Ovary (tissue), 9 donors: ENCODE measurements around the gene TSEN15. TPM values are rescaled to one million over a fixed set of nuclear protein-coding genes. Genes with fewer than 3 reads are reported as not detected.
A peak's percentile ranks its signal among the peaks of the same experiment; 100 is the strongest.

Source experiments
- DNase-seq, 5 donors: peaks; one replicate each; pipeline ENCODE4 v3.0.0-alpha.2; 2019 to 2020
- H3K27ac ChIP-seq, 2 donors: fragments of 200-600 bp; one replicate each; pipeline versions ENCODE4 v1.5.1 to v1.8.0; 2019 to 2022
- H3K27me3 ChIP-seq: fragments of 200-600 bp; one replicate; pipeline ENCODE4 v1.8.0; 2022
- H3K36me3 ChIP-seq: fragments of 200-600 bp; sonication (generic); one replicate; pipeline ENCODE4 v1.5.1; 2019
- H3K4me1 ChIP-seq: one replicate; pipeline ENCODE4 v1.8.1; 2013; ENCODE audit warnings: mild to moderate bottlenecking, moderate library complexity; ENCODE audit not compliant: insufficient read depth
- H3K4me3 ChIP-seq: fragments of 200-600 bp; sonication (generic); one replicate; pipeline ENCODE4 v1.5.1; 2017
- H3K9me3 ChIP-seq, 2 donors: fragments of 200-600 bp in 1 of 2; sonication (generic) in 1 of 2; one replicate each; pipeline versions ENCODE4 v1.5.1 to v1.8.1; 2013 to 2019; ENCODE audit warnings: mild to moderate bottlenecking in 1 of 2, moderate library complexity in 1 of 2
- EP300 ChIP-seq: sonication (generic); formaldehyde crosslinking; IDR thresholded peaks from one replicate; pipeline ENCODE4 v1.6.1; 2017; ENCODE audit warnings: antibody characterized with exemption
- POLR2A ChIP-seq: fragments of 450-650 bp; IDR thresholded peaks from one replicate; pipeline ENCODE4 v1.6.1; 2017; ENCODE audit warnings: antibody characterized with exemption, mild to moderate bottlenecking, moderate library complexity
- WGBS, 3 donors: extraction: QIAGEN DNeasy Blood & Tissue Kit in 1 of 3; methylation state at CpG; one replicate each; pipeline versions ENCODE4 v1.1.5 to v1.1.7; 2013 to 2017; 5-methylcytosine and 5-hydroxymethylcytosine counted together
- intact Hi-C, 4 donors: fragments of 100-400 bp; cut with DNase I; formaldehyde crosslinking; loops; one replicate each; pipeline versions ENCODE4 v1.11.0 to v1.15.1; 2022 to 2023
- polyA plus RNA-seq, 2 donors: library from polyadenylated mRNA; stranded (reverse); fragments of 200-250 nt in 1 of 2; fragments of 350-450 nt in 1 of 2; fragmentation: Illumina TruSeq in 1 of 2; extraction: RNeasy Lipid Tissue Mini Kit (QIAGEN cat#74804) in 1 of 2; gene quantifications; one replicate each; pipeline ENCODE4 v1.2.3, GENCODE V29; 2013 to 2014
- total RNA-seq, 7 donors: library from RNA; depleted of rRNA in 2 of 7; stranded (reverse); fragments of >200 nt in 2 of 7; fragmentation: NEBNext Ultra II Directional in 3 of 7; extraction: Animal tissue kit (Norgen Biotek cat#: 25700) in 3 of 7; gene quantifications; one replicate each; pipeline versions ENCODE4 v1.1.0 to v1.2.4, GENCODE V29; 2016 to 2023
- TF ChIP-seq, protein P1 (sequence below), 3 donors: fragments of 450-650 bp in 2 of 3; fragments of 200-600 bp in 1 of 3; IDR thresholded peaks; one replicate each; pipeline versions ENCODE4 v1.5.1 to v1.8.0; 2016 to 2022; ENCODE audit warnings: antibody characterized with exemption in 3 of 3, mild to moderate bottlenecking in 1 of 3
- donor health status: DM: no; HTN: no; CAD: no; lungs with moderate emphysema.
- donor health status: DM: no; HTN: no; CAD: no.
- donor health status: Bipolar disorder and iron deficiency.
- donor health status: DM: yes; HTN: yes; CAD: no.
- donor health status: DM: no; HTN: no; CAD: no.
- donor health status: DM: yes; HTN: yes; CAD: no.

TSEN15 gene
- total and polyA plus RNA-seq, 9 donors, result 12.7 to 54.1 (median 18.2) TPM

DNA sequence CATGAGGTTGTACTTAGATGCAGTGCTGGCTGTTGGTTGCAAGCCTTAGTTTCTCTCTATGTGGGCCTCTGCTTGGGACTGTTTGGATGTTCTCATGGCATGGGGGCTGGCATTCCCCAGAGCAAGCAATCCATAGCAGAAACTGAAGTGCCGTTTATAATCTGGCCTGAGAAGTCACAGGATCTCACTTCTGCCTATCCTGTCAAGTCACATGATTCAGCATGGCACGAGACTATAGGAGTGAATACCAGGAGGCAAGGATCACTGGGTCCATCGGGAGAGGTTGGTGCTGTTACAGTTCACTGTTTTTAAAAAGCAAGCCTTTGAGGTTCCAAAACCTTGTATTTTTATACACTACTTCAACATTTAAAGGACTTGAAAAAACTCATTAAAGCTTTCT lies 30.7 kb upstream of the TSEN15 start:
- no peaks in the 10 kb centered on the region for H3K9me3 ChIP-seq
- no peaks in the 10 kb centered on the region for H3K36me3 ChIP-seq
- peaks cover 2% of the 10 kb centered on the region for H3K4me1 ChIP-seq
- H3K4me3 ChIP-seq, result no peak overlapping the region
- H3K27ac ChIP-seq, result no peak overlapping the region
- intact Hi-C loops, result no loop called here
- no peaks in the 10 kb centered on the region for H3K27me3 ChIP-seq
- WGBS, 3 donors, result 59 to 78% (median 77%) methylated on average over 3 of the region's 3 CpGs
- no peak for DNase-seq
- TF ChIP-seq EP300 (no peak), POLR2A (no peak)
- TF ChIP-seq, protein P1, sequence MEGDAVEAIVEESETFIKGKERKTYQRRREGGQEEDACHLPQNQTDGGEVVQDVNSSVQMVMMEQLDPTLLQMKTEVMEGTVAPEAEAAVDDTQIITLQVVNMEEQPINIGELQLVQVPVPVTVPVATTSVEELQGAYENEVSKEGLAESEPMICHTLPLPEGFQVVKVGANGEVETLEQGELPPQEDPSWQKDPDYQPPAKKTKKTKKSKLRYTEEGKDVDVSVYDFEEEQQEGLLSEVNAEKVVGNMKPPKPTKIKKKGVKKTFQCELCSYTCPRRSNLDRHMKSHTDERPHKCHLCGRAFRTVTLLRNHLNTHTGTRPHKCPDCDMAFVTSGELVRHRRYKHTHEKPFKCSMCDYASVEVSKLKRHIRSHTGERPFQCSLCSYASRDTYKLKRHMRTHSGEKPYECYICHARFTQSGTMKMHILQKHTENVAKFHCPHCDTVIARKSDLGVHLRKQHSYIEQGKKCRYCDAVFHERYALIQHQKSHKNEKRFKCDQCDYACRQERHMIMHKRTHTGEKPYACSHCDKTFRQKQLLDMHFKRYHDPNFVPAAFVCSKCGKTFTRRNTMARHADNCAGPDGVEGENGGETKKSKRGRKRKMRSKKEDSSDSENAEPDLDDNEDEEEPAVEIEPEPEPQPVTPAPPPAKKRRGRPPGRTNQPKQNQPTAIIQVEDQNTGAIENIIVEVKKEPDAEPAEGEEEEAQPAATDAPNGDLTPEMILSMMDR (IDR thresholded peaks at IDR 0.05), result no peak

DNA sequence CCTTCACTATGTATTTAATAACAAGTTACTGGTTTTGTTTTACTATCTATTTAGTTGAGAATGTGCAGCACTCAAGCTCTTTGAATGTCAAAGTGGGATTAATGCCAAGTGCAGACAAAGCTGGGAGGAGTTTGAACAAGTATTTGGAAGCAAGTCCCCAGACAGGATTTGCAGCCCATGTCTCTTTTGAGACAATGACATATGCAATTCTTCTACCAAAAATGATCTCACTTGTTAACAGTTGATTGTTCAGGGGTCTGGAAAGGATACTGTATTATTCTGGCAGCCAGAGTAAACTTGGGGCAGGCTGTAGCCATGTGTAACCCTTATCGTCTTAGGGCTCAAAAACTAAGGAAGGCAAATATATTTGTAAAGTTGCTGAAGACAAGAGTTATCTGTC lies 29.8 kb upstream of the TSEN15 start:
- 8 to 16% (median 15%) methylated on average over 1 of the region's 1 CpG for WGBS, 3 donors
- TF ChIP-seq, protein P1 (IDR thresholded peaks at IDR 0.05), result no peak
- TF ChIP-seq EP300 (no peak), POLR2A (no peak)
- intact Hi-C loops, result no loop called here
- H3K4me1 ChIP-seq, result peaks cover 2% of the 10 kb centered on the region
- H3K27me3 ChIP-seq, result no peaks in the 10 kb centered on the region
- H3K9me3 ChIP-seq, result no peaks in the 10 kb centered on the region
- H3K27ac ChIP-seq, result no peak overlapping the region
- no peak for DNase-seq
- no peak overlapping the region for H3K4me3 ChIP-seq
- H3K36me3 ChIP-seq, result no peaks in the 10 kb centered on the region

DNA sequence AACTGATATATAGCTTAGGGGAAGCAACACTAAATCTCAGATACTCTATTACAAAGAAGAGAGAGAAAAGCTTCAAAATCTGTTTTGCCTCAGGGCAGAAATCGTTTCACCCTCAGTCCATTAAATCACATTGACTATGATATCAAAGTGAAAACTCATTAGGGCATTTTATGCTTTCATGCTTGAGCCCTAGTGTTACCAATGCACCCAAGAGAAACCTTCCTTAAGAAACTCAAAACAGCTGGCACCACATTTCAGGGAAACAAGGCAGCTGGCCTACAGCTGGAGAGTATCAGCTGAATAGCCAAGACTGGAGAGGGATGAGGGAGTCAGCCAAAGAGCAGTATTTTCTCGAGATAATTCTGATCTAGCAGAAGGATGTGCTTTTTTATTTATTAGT lies 28.9 kb upstream of the TSEN15 start:
- Histone ChIP-seq H3K27me3 (no peaks in the 10 kb centered on the region), H3K27ac (no peak overlapping the region), H3K4me1 (peaks cover 2% of the 10 kb centered on the region), H3K9me3 (no peaks in the 10 kb centered on the region), H3K4me3 (no peak overlapping the region), H3K36me3 (no peaks in the 10 kb centered on the region)
- intact Hi-C loops, result no loop called here
- DNase-seq, result peak in 3 of 5 donors; percentile 25 to 41 (median 36)
- 3 to 12% (median 9%) methylated on average over 2 of the region's 2 CpGs for WGBS, 3 donors
- TF ChIP-seq EP300, result no peak

DNA sequence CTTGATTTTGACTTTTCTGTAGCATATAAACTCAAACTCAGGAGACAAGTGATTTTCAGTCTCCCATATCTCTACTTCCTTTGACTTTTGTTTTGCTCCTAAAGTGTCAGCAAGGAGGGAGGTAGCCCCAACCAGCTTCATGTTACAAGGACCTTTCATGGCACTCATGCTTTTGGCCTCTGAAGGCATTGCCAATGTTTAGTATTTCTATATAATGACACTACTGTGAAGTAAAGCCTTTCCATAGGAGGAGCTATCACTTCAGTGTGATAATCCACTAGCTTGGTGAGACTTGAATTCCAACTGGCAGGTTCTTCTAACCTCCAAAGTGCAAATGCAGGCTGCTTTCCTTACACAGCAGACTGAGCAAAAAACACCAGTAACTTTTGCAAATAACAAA lies 28.4 kb upstream of the TSEN15 start:
- Histone ChIP-seq H3K27me3 (no peaks in the 10 kb centered on the region), H3K27ac (no peak overlapping the region), H3K4me3 (no peak overlapping the region), H3K4me1 (peaks cover 2% of the 10 kb centered on the region), H3K9me3 (no peaks in the 10 kb centered on the region), H3K36me3 (no peaks in the 10 kb centered on the region)
- intact Hi-C loops, result no loop called here
- DNase-seq, result no peak
- TF ChIP-seq, protein P1 (IDR thresholded peaks at IDR 0.05), result no peak
- no peak for TF ChIP-seq POLR2A
- no peak for TF ChIP-seq EP300

DNA sequence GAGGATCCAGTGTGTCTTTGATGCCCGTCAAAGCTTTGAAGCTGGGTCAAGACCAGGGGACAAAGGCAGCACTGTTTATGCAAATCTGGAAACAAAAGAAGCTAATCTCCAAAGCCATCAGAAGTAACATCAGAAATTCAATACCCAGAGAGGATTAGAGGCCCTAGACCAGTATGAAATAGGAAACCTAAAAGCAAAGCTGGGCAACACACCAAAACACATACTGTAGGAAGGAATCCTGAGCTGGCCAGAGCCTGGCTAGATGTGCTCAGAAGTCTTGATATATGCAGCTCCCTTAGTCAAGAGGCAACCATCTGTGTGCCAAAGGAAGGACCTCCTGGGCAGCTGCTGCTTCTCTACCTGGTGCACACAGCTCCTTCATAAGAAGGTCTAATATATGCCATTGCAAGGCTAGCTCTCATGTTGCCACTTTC lies 26.3 kb upstream of the TSEN15 start:
- 74 to 88% (median 85%) methylated on average over 1 of the region's 1 CpG for whole genome bisulfite sequencing, 3 donors
- H3K27ac ChIP-seq, result no peak overlapping the region
- no peaks in the 10 kb centered on the region for H3K27me3 ChIP-seq
- no peak for DNase-seq
- H3K4me3 ChIP-seq, result no peak overlapping the region
- intact Hi-C loops, result no loop called here
- no peaks in the 10 kb centered on the region for H3K9me3 ChIP-seq
- H3K4me1 ChIP-seq, result peaks cover 2% of the 10 kb centered on the region
- no peaks in the 10 kb centered on the region for H3K36me3 ChIP-seq
- TF ChIP-seq POLR2A (no peak), EP300 (no peak)
- TF ChIP-seq, protein P1 (IDR thresholded peaks at IDR 0.05), result no peak
